GM18499 (cell line): ENCODE results near the gene NDST3.
"Not testable (repeated sequence)": the region's sequence is repeated elsewhere in the genome, so short reads cannot be mapped to it uniquely, and the experiment has no call there.

Experiments
- ATAC-seq: cut with Tn5 transposase; IDR thresholded peaks from one replicate; pipeline ENCODE4 v1.9.1; 2021; ENCODE audit warnings: moderate number of reproducible peaks; ENCODE audit not compliant: insufficient read depth, unreplicated experiment

Gene NDST3

GRCh38 chr4:118265312-118266144 is 231.2 kb downstream of the NDST3 start:
- no peak for ATAC-seq

GRCh38 chr4:118266145-118266496 is 231.8 kb downstream of the NDST3 start:
- ATAC-seq = not testable (repeated sequence)

- ATAC-seq = no peak
Observed at GRCh38 chr4:118268780-118269179, 234.5 kb downstream of the NDST3 start.

DNA sequence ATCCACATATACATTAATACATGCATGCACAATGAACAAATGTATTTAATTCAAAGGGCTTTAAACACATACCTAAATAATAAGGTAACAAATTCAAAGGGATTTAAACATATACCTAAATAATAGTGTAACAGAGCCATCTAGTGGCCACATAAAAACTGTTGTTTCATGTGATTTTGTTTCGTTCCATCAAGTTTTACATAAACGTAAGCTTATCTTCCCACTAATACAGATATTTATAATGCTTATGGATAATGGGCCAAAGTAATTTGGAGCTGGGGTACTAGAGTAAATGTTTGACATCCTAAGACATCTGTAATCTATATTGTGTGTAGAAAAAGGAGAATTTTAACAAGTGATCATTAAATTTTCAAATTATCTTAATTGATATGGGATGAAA is 236.2 kb downstream of the NDST3 start:
- ATAC-seq = no peak

- no peak for ATAC-seq
Observed at GRCh38 chr4:118271788-118272187, 237.5 kb downstream of the NDST3 start.

DNA sequence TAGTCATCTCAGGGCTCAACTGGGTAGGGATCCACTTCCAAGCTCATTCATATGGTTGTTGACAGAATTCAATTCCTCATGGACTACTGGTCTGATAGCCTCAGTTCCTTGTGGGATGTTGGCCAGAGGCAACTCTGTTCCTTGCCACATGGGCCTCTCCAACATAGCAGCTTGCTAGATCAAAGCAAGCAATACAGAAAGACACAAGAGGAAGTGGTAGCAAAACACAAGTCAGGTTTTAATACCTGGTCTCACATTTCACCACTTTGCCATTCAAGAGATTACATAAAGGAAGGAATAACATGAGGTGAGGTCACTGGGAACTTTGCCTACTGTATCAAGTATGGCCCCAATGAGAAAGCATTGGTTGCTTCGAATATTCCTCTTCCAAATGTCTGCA is 239.4 kb downstream of the NDST3 start:
- no peak for ATAC-seq

- ATAC-seq = no peak
Observed at GRCh38 chr4:118276580-118276979, 242.3 kb downstream of the NDST3 start.

- no peak for ATAC-seq
Observed at GRCh38 chr4:118277243-118277642, 243.0 kb downstream of the NDST3 start.

- peak; percentile 72 for ATAC-seq
Observed at GRCh38 chr4:118278473-118279274, 244.4 kb downstream of the NDST3 start.

- no peak for ATAC-seq
Observed at GRCh38 chr4:118279328-118279727, 245.0 kb downstream of the NDST3 start.

GRCh38 chr4:118279920-118280432 is 245.7 kb downstream of the NDST3 start:
- ATAC-seq = no peak

GRCh38 chr4:118280501-118281218 is 246.4 kb downstream of the NDST3 start:
- no peak for ATAC-seq

DNA sequence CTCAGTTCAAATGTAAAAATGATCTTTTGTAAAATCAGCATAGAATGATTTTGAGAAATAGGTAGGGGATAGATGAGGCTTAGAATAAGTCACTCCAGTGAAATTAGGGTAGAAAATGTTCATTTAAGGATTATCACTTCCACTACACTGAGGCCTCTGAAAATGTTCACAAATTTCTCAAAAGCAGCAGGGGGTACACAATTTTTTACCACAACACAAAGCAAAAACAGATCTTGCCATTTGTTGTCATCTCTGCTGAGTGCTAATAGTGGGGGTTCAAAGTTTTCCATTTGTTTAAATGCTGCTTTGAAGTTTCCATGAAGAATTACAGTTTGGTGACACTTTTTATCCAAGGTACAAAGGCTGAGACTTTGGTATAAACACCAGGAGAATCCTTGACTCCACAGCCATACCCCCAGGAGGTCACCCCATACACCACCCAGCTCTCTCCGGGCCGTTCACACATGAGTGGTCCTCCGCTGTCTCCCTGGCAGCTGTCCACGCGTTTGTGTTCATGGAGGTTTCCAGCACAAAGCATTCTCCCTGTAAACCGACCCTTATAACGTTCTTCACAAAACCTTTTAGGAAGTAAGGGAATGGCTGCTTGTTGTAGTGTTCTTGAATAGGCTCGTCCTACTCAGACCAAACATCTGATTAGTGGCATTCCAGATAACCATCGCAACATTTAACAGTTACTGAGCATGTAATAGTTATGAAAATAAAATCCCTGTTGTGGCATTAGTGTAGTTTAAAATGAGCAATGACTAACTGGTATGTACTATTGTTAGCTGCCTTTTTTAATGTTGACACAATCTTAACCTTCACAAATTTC is 247.5 kb downstream of the NDST3 start:
- ATAC-seq = no peak

- no peak for ATAC-seq
Observed at GRCh38 chr4:118282692-118283091, 248.4 kb downstream of the NDST3 start.

DNA sequence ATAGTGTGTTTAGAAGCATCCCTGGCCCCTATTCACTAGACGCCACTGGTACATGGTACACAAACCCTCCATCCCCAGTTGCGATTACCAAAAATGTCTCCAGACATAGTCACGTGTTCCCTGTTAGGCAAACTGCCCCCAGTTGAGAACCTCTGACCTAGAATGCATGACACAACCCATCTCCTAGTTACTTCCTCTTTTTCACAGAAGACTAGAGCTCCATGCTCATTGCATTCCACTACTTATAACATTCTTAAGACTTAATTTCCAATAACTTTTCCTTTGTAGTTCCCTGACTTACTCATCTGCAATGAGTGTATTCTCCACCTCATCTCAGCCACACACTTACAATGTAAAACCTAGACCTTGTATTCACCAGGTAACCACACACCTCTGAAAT is 249.9 kb downstream of the NDST3 start:
- peak; percentile 53 for ATAC-seq

DNA sequence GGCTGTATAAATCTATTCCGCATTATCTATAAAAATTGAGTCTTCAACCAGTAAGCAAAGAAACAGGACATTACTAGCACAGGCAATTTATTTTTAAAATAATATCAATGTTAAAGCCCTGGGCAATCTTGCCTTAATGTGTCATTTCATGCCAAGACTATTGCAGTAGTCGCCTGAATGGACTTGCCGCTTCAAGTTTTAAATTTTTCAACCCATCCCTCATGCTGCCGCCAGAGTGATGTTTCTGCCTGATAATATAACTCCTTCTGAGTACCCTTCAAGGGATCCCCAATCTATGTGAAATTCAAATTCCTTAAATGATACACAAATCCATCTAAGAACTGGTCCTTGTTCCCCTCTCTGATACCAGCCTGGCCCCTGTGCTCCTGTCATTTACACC is 251.6 kb downstream of the NDST3 start:
- no peak for ATAC-seq

GRCh38 chr4:118286685-118287084 is 252.4 kb downstream of the NDST3 start:
- ATAC-seq = no peak

- no peak for ATAC-seq
Observed at GRCh38 chr4:118287711-118288451, 253.6 kb downstream of the NDST3 start.

DNA sequence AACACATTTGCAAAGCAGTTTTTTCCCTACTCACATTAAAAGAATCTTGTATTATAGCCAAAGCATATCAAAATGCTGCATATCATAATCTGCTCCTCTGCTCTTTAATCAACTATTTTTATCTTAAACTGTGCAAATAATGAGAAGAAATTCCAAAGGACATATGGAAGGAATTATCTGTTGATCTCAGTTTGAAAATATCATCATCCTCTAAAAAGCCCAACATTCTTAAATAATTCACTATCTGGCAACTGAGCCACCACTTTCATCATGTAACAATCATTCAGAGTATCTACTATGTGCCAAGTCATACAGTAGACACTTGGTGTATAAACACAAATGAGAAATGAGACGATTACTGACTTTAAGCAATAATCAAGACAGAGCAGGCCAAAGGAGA is 255.5 kb downstream of the NDST3 start:
- no peak for ATAC-seq
